HEK293 (cell line): ENCODE data around the gene ASB8.

Source experiments
- CTCF ChIA-PET: fragments of 350-600 bp; formaldehyde crosslinking; extraction: SDS; loops from one replicate; lab custom pipeline; 2021; ENCODE audit warnings: antibody characterized with exemption; lab: Yijun Ruan, JAX
- POLR2A ChIA-PET: fragments of 300-600 bp; formaldehyde crosslinking; extraction: SDS; loops from one replicate; lab custom pipeline; 2020; ENCODE audit warnings: antibody characterized with exemption, inconsistent platforms; lab: Yijun Ruan, JAX
- H3K27ac ChIP-seq: fragments of 200-500 bp; sonication (Bioruptor generic); 2 replicates; pipeline ENCODE4 v1.5.1; 2014; ENCODE audit warnings: low read depth, low read length, control low read depth, inconsistent platforms; ENCODE audit errors: extremely low read depth
- H3K36me3 ChIP-seq, 2 experiments: fragments of 200-500 bp in 1 of 2; sonication (Bioruptor generic) in 1 of 2; 1 replicate in 1 of 2; 2 replicates in 1 of 2; pipeline ENCODE4 v1.5.1; 2014 to 2017; ENCODE audit warnings: inconsistent platforms in 2 of 2, low read length in 2 of 2; ENCODE audit not compliant: control insufficient read depth in 2 of 2, insufficient read depth in 1 of 2
- H3K4me1 ChIP-seq: fragments of 200-500 bp; sonication (Bioruptor generic); 2 replicates; pipeline ENCODE4 v1.5.1; 2014; ENCODE audit warnings: mild to moderate bottlenecking, low read length, inconsistent platforms; ENCODE audit not compliant: control insufficient read depth, insufficient read depth
- H3K4me3 ChIP-seq: 2 replicates; pipeline ENCODE4 v1.5.1; 2011; ENCODE audit warnings: low read depth, mild to moderate bottlenecking, control low read depth, low read length, moderate library complexity
- H3K9me3 ChIP-seq: fragments of 200-500 bp; sonication (Bioruptor generic); 2 replicates; pipeline ENCODE4 v1.5.1; 2014; ENCODE audit warnings: low read depth, low read length, inconsistent platforms; ENCODE audit not compliant: control insufficient read depth, insufficient read depth
- IKZF3 ChIP-seq: fragments of 450-650 bp; IDR thresholded peaks from 2 replicates; pipeline ENCODE4 v1.5.0; 2018; ENCODE audit warnings: missing biosample characterization, mild to moderate bottlenecking, missing genetic modification characterization, moderate library complexity
- PATZ1 ChIP-seq: fragments of 450-650 bp; formaldehyde crosslinking; IDR thresholded peaks from 2 replicates; pipeline ENCODE4 v1.5.1; 2016; ENCODE audit warnings: missing biosample characterization, missing genetic modification characterization
- PRDM6 ChIP-seq: fragments of 450-650 bp; formaldehyde crosslinking; IDR thresholded peaks from 2 replicates; pipeline ENCODE4 v1.5.1; 2017; ENCODE audit warnings: missing biosample characterization, missing genetic modification characterization
- SALL2 ChIP-seq: fragments of 450-650 bp; formaldehyde crosslinking; IDR thresholded peaks from 2 replicates; pipeline ENCODE4 v1.5.0; 2017; ENCODE audit warnings: missing biosample characterization, mild to moderate bottlenecking, missing genetic modification characterization, borderline replicate concordance
- ZBTB26 ChIP-seq: fragments of 450-650 bp; formaldehyde crosslinking; optimal IDR thresholded peaks from 2 replicates; pipeline ENCODE3; 2016; ENCODE audit warnings: missing biosample characterization, mild to moderate bottlenecking, missing genetic modification characterization
- ZNF174 ChIP-seq: fragments of 450-650 bp; formaldehyde crosslinking; IDR thresholded peaks from 2 replicates; pipeline ENCODE4 v1.5.0; 2017; ENCODE audit warnings: missing biosample characterization, mild to moderate bottlenecking, missing genetic modification characterization
- ZNF214 ChIP-seq: fragments of 450-650 bp; formaldehyde crosslinking; IDR thresholded peaks from 2 replicates; pipeline ENCODE4 v1.5.1; 2017; ENCODE audit warnings: missing biosample characterization, mild to moderate bottlenecking, missing genetic modification characterization, borderline replicate concordance
- ZNF223 ChIP-seq: fragments of 450-650 bp; formaldehyde crosslinking; IDR thresholded peaks from 2 replicates; pipeline ENCODE4 v1.5.1; 2016; ENCODE audit warnings: missing biosample characterization, missing genetic modification characterization
- ZNF366 ChIP-seq: fragments of 450-650 bp; formaldehyde crosslinking; conservative IDR thresholded peaks from 2 replicates; pipeline ENCODE4 v1.5.1; 2016; ENCODE audit warnings: missing biosample characterization, missing genetic modification characterization
- ZNF391 ChIP-seq: fragments of 450-650 bp; formaldehyde crosslinking; IDR thresholded peaks from 2 replicates; pipeline ENCODE4 v1.5.1; 2016; ENCODE audit warnings: low read depth, missing biosample characterization, missing genetic modification characterization, borderline replicate concordance
- ZNF416 ChIP-seq: fragments of 450-650 bp; formaldehyde crosslinking; IDR thresholded peaks from 2 replicates; pipeline ENCODE4 v1.5.1; 2016; ENCODE audit warnings: missing biosample characterization, missing genetic modification characterization
- ZNF549 ChIP-seq: fragments of 450-650 bp; IDR thresholded peaks from 2 replicates; pipeline ENCODE4 v1.5.1; 2018; ENCODE audit warnings: missing biosample characterization, missing genetic modification characterization, mild to moderate bottlenecking, inconsistent platforms, moderate library complexity
- ZNF596 ChIP-seq: fragments of 450-650 bp; IDR thresholded peaks from 2 replicates; pipeline ENCODE4 v1.5.0; 2018; ENCODE audit warnings: missing biosample characterization, mild to moderate bottlenecking, missing genetic modification characterization, moderate library complexity
- ZNF621 ChIP-seq: fragments of 450-650 bp; formaldehyde crosslinking; IDR thresholded peaks from 2 replicates; pipeline ENCODE4 v1.5.1; 2017; ENCODE audit warnings: missing biosample characterization, missing genetic modification characterization
- ZNF624 ChIP-seq: fragments of 450-650 bp; formaldehyde crosslinking; IDR thresholded peaks from 2 replicates; pipeline ENCODE4 v1.5.1; 2017; ENCODE audit warnings: missing biosample characterization, missing genetic modification characterization
- ZNF654 ChIP-seq: fragments of 450-650 bp; formaldehyde crosslinking; IDR thresholded peaks from 2 replicates; pipeline ENCODE4 v1.5.1; 2016; ENCODE audit warnings: low read depth, missing biosample characterization, missing genetic modification characterization
- ZNF660 ChIP-seq: fragments of 450-650 bp; IDR thresholded peaks from 2 replicates; pipeline ENCODE4 v1.5.1; 2018; ENCODE audit warnings: missing biosample characterization, mild to moderate bottlenecking, missing genetic modification characterization
- TF ChIP-seq, protein P1 (sequence below): fragments of 450-650 bp; formaldehyde crosslinking; IDR thresholded peaks from 2 replicates; pipeline ENCODE4 v1.5.1; 2016; ENCODE audit warnings: missing biosample characterization, missing genetic modification characterization
- TF ChIP-seq, protein P2 (sequence below): fragments of 450-650 bp; formaldehyde crosslinking; IDR thresholded peaks from 2 replicates; pipeline ENCODE4 v1.5.1; 2017; ENCODE audit warnings: missing biosample characterization, mild to moderate bottlenecking, missing genetic modification characterization, moderate library complexity
- TF ChIP-seq, protein P3 (sequence below): fragments of 450-650 bp; formaldehyde crosslinking; IDR thresholded peaks from 2 replicates; pipeline ENCODE4 v1.5.1; 2016; ENCODE audit warnings: missing biosample characterization, missing genetic modification characterization

The ASB8 gene

GRCh38 chr12:48183091-48183875 lies 26.0 kb upstream of the ASB8 start, which contains the start of gene CCDC184 (continued):
- TF ChIP-seq ZNF596 (tag by site-specific recombination): no peak
- TF ChIP-seq ZBTB26 (tag by site-specific recombination): peak; percentile 73

DNA sequence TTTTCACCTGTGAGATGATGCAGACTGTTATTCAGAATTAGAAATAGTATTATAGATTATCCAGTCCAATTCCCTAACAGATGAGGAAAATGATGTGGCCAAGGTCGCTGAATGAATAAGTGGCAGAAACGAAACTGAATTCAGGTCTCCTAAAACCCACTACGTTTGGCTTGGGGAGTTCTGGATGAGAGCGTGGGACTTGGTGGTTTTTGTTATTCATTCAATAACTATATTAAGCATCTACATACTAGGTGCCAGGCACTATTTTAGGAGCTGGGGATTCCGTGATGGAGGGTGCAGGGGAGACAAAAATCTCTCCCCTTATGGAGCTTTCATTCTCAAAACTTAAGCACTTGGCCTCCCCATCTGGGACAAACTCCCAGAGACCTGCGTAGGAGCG lies 25.3 kb upstream of the ASB8 start:
- POLR2A ChIA-PET: interaction anchor here (0.8 to 1.4 kb wide), 3 partner anchors 14 to 25 kb away, joined by 4 to 9 read pairs (median 5); partner anchors contain the start of gene ASB8
- Histone ChIP-seq H3K4me3 (peak overlapping the region; percentile 41), H3K9me3 (no peaks in the 10 kb centered on the region), H3K36me3 (no peaks in the 10 kb centered on the region), H3K4me1 (no peaks in the 10 kb centered on the region), H3K27ac (no peak overlapping the region)
- TF ChIP-seq SALL2 (tag by site-specific recombination) (no peak), ZNF621 (no peak), ZNF654 (tag by site-specific recombination) (no peak), ZNF660 (tag by site-specific recombination) (no peak), IKZF3 (tag by site-specific recombination) (no peak)
- TF ChIP-seq, protein P1, sequence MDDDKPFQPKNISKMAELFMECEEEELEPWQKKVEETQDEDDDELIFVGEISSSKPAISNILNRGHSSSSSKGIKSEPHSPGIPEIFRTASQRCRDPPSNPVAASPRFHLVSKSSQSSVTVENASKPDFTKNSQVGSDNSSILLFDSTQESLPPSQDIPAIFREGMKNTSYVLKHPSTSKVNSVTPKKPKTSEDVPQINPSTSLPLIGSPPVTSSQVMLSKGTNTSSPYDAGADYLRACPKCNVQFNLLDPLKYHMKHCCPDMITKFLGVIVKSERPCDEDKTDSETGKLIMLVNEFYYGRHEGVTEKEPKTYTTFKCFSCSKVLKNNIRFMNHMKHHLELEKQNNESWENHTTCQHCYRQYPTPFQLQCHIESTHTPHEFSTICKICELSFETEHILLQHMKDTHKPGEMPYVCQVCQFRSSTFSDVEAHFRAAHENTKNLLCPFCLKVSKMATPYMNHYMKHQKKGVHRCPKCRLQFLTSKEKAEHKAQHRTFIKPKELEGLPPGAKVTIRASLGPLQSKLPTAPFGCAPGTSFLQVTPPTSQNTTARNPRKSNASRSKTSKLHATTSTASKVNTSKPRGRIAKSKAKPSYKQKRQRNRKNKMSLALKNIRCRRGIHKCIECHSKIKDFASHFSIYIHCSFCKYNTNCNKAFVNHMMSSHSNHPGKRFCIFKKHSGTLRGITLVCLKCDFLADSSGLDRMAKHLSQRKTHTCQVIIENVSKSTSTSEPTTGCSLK: no peak
- CTCF ChIA-PET: interaction anchor here (0.6 to 1.6 kb wide), 12 partner anchors 11 to 472 kb away, joined by 3 to 6 read pairs (median 3); no protein-coding TSS in a partner anchor

DNA sequence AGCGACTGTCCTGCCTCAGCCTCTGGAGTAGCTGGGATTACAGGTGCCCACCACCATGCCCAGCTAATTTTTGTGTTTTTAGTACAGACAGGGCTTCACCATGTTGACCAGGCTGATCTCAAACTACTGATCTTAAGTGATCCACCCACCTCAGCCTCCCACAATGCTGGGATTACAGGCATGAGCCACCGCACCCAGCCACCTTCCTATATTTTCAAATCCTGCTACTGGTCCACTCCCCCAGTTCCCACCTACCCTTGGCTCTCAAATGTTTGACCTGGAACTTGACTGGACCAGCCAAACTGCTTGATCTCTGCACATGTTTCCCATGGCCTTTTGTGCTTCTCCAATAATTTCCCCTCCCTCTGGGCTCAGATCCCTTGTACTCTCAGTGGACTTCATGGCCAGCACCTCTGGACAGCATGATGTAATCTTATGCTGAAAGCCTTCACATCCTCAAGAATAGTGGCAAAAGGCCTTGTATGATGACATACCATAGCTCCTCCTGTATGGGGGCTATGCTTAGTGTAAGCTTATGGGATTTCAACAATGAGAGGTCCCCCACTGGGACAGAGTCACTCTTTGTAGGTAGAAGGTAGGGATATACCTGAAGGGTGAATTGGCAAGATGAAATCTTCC lies 23.7 kb upstream of the ASB8 start:
- CTCF ChIA-PET: interaction anchor here (0.6 to 2.6 kb wide), 4 partner anchors 9 to 1161 kb away, joined by 3 to 13 read pairs (median 4); no protein-coding TSS in a partner anchor
- Histone ChIP-seq H3K4me3 (no peak overlapping the region), H3K4me1 (0 out of 2 replicates have a peak, but pooled peaks cover 1% of the 10 kb centered on the region), H3K36me3 (no peaks in the 10 kb centered on the region), H3K27ac (no peak overlapping the region), H3K9me3 (no peaks in the 10 kb centered on the region)
- POLR2A ChIA-PET: no interaction called here
- TF ChIP-seq ZNF174 (tag by site-specific recombination) (no peak), ZNF416 (tag by site-specific recombination) (no peak), ZNF214 (no peak), ZNF549 (tag by site-specific recombination) (no peak), PRDM6 (tag by site-specific recombination) (no peak), ZNF624 (tag by site-specific recombination) (no peak), ZNF391 (tag by site-specific recombination) (no peak), ZNF366 (tag by site-specific recombination) (0 out of 2 replicates have a peak, but pooled peaks have one; percentile 4), ZNF223 (tag by site-specific recombination) (no peak), PATZ1 (tag by site-specific recombination) (no peak)
- TF ChIP-seq, protein P2, sequence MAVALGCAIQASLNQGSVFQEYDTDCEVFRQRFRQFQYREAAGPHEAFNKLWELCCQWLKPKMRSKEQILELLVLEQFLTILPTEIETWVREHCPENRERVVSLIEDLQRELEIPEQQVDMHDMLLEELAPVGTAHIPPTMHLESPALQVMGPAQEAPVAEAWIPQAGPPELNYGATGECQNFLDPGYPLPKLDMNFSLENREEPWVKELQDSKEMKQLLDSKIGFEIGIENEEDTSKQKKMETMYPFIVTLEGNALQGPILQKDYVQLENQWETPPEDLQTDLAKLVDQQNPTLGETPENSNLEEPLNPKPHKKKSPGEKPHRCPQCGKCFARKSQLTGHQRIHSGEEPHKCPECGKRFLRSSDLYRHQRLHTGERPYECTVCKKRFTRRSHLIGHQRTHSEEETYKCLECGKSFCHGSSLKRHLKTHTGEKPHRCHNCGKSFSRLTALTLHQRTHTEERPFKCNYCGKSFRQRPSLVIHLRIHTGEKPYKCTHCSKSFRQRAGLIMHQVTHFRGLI: no peak
- TF ChIP-seq, protein P3, sequence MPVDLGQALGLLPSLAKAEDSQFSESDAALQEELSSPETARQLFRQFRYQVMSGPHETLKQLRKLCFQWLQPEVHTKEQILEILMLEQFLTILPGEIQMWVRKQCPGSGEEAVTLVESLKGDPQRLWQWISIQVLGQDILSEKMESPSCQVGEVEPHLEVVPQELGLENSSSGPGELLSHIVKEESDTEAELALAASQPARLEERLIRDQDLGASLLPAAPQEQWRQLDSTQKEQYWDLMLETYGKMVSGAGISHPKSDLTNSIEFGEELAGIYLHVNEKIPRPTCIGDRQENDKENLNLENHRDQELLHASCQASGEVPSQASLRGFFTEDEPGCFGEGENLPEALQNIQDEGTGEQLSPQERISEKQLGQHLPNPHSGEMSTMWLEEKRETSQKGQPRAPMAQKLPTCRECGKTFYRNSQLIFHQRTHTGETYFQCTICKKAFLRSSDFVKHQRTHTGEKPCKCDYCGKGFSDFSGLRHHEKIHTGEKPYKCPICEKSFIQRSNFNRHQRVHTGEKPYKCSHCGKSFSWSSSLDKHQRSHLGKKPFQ (tag by site-specific recombination): no peak
